OCI-LY3 (cell line): ENCODE data around the gene HEG1.

ENCODE experiments used
- EZH2phosphoT487 ChIP-seq: fragments of 200-600 bp; shearing (Covaris generic); IDR thresholded peaks from 2 replicates; pipeline ENCODE4 v1.6.1; 2018; ENCODE audit warnings: antibody characterized with exemption, mixed run types, low read depth
- TF ChIP-seq, protein P1 (sequence below): fragments of 200-600, 300-600 bp; sonication (generic); IDR thresholded peaks from 2 replicates; pipeline ENCODE4 v1.5.1; 2014; ENCODE audit warnings: antibody characterized with exemption, low read length, low read depth

DNA sequence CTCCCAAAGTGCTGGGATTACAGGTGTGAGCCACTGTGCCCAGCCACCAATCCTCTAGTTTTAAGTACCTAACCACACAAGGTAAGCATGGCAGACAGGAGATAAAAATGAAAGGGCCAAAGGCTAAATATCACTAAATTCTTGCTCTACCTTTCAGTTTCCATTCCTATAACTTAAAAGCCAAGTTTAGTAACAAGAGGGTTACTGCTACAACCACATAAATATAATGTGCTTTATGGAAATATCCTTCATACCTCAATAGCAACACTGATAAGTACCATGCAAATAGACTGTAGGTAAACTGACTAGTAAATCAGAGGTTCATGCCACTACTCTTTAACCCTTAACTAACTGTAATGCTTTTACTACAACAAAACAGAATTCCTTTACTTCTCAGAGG is 82.5 kb downstream of the HEG1 start:
- TF ChIP-seq, protein P1, sequence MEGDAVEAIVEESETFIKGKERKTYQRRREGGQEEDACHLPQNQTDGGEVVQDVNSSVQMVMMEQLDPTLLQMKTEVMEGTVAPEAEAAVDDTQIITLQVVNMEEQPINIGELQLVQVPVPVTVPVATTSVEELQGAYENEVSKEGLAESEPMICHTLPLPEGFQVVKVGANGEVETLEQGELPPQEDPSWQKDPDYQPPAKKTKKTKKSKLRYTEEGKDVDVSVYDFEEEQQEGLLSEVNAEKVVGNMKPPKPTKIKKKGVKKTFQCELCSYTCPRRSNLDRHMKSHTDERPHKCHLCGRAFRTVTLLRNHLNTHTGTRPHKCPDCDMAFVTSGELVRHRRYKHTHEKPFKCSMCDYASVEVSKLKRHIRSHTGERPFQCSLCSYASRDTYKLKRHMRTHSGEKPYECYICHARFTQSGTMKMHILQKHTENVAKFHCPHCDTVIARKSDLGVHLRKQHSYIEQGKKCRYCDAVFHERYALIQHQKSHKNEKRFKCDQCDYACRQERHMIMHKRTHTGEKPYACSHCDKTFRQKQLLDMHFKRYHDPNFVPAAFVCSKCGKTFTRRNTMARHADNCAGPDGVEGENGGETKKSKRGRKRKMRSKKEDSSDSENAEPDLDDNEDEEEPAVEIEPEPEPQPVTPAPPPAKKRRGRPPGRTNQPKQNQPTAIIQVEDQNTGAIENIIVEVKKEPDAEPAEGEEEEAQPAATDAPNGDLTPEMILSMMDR = no peak
- TF ChIP-seq EZH2phosphoT487 = no peak
